IMR-90 (cell line): Measurements from ENCODE around the gene RORC.

Source experiments
- BHLHE40 ChIP-seq: fragments of 150-350 bp; IDR thresholded peaks from 2 replicates; pipeline ENCODE4 v1.6.1; 2016; ENCODE audit warnings: mild to moderate bottlenecking, low read depth, low read length
- FOS ChIP-seq: fragments of 150-350 bp; IDR thresholded peaks from 2 replicates; pipeline ENCODE4 v1.6.1; 2016; ENCODE audit warnings: low read depth, low read length
- MAFK ChIP-seq: IDR thresholded peaks from 2 replicates; pipeline ENCODE4 v1.6.1; 2012; ENCODE audit warnings: low read depth, low read length, improper control_type of control experiment
- MAZ ChIP-seq: IDR thresholded peaks from 2 replicates; pipeline ENCODE4 v1.6.1; 2012; ENCODE audit warnings: low read depth, mild to moderate bottlenecking, low read length, improper control_type of control experiment, moderate library complexity, borderline replicate concordance
- MXI1 ChIP-seq: IDR thresholded peaks from 2 replicates; pipeline ENCODE4 v1.6.1; 2012; ENCODE audit warnings: low read depth, mild to moderate bottlenecking, low read length, moderate library complexity, borderline replicate concordance
- NFE2L2 ChIP-seq: fragments of 150-350 bp; IDR thresholded peaks from 2 replicates; pipeline ENCODE4 v1.6.1; 2016; ENCODE audit warnings: low read depth, mild to moderate bottlenecking, low read length
- POLR2A ChIP-seq: IDR thresholded peaks from 2 replicates; pipeline ENCODE4 v1.6.1; 2012; ENCODE audit warnings: mild to moderate bottlenecking, low read depth, low read length
- RAD21 ChIP-seq: IDR thresholded peaks from 2 replicates; pipeline ENCODE4 v1.6.1; 2012; ENCODE audit warnings: low read length, improper control_type of control experiment
- RFX5 ChIP-seq: IDR thresholded peaks from 2 replicates; pipeline ENCODE4 v1.8.0; 2012; ENCODE audit warnings: low read depth, mild to moderate bottlenecking, low read length, moderate library complexity
- SMC3 ChIP-seq: fragments of 150-350 bp; IDR thresholded peaks from 2 replicates; pipeline ENCODE4 v1.6.1; 2016; ENCODE audit warnings: low read depth, mild to moderate bottlenecking, antibody characterized with exemption, low read length, moderate library complexity
- TF ChIP-seq, protein P1 (sequence below): conservative IDR thresholded peaks from 2 replicates; pipeline ENCODE4 v1.5.1; 2012; ENCODE audit warnings: mild to moderate bottlenecking, low read depth, low read length, improper control_type of control experiment

DNA sequence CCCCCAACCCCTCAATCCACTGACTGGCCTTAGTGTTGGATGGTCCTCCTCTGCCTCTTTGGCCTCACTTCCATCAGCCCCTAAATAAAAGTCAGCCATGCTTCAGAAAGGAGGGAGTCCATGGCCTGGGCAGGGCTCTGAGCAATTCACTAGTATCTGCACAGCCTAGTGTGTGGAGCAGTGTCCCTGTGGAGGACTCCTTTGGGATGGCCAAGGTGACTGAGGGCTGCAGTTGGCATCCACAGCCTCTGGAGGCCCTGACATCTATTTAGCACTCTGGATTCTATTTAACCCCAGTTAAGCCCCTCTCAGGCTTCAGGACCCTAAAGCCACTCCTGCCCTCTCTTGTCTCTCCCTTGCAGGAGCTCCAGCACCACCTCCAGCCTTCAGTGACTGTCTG lies 18.3 kb upstream of the RORC start:
- TF ChIP-seq, protein P1, sequence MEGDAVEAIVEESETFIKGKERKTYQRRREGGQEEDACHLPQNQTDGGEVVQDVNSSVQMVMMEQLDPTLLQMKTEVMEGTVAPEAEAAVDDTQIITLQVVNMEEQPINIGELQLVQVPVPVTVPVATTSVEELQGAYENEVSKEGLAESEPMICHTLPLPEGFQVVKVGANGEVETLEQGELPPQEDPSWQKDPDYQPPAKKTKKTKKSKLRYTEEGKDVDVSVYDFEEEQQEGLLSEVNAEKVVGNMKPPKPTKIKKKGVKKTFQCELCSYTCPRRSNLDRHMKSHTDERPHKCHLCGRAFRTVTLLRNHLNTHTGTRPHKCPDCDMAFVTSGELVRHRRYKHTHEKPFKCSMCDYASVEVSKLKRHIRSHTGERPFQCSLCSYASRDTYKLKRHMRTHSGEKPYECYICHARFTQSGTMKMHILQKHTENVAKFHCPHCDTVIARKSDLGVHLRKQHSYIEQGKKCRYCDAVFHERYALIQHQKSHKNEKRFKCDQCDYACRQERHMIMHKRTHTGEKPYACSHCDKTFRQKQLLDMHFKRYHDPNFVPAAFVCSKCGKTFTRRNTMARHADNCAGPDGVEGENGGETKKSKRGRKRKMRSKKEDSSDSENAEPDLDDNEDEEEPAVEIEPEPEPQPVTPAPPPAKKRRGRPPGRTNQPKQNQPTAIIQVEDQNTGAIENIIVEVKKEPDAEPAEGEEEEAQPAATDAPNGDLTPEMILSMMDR, result no peak
- TF ChIP-seq RFX5, result no peak
- no peak for TF ChIP-seq MAZ
- no peak for TF ChIP-seq MAFK
- no peak for TF ChIP-seq POLR2A
- TF ChIP-seq MXI1, result no peak
- TF ChIP-seq NFE2L2, result no peak
- TF ChIP-seq BHLHE40, result no peak
- TF ChIP-seq FOS, result no peak
- no peak for TF ChIP-seq RAD21
- TF ChIP-seq SMC3, result no peak
